Right lobe of liver (tissue), 6 donors: ENCODE results near the gene S100A1. TPM values are rescaled to one million over a fixed set of nuclear protein-coding genes. Genes with fewer than 3 reads are reported as not detected.

Experiments used
- ATAC-seq, 4 donors: fragments of 200-7000 bp; cut with Tn5 transposase; one replicate each; pipeline ENCODE4 v1.9.1; 2020; ENCODE audit warnings: mild to moderate bottlenecking in 4 of 4, moderate library complexity in 4 of 4
- DNase-seq, 3 donors: peaks; one replicate each; pipeline ENCODE4 v3.0.0-alpha.2; 2020
- H3K27ac ChIP-seq, 3 donors: fragments of 200-600 bp; one replicate each; pipeline ENCODE4 v1.8.0; 2022
- H3K27me3 ChIP-seq, 2 donors: fragments of 200-600 bp; one replicate each; pipeline ENCODE4 v1.8.0; 2022
- H3K36me3 ChIP-seq, 4 donors: fragments of 200-600 bp; sonication (generic) in 1 of 4; one replicate each; pipeline versions ENCODE4 v1.5.1 to v1.8.0; 2017 to 2022; ENCODE audit warnings: control low read depth in 1 of 4
- H3K4me1 ChIP-seq, 4 donors: fragments of 200-600 bp; sonication (generic) in 1 of 4; one replicate each; pipeline versions ENCODE4 v1.5.1 to v1.8.0; 2017 to 2022; ENCODE audit warnings: control low read depth in 1 of 4
- H3K4me3 ChIP-seq, 3 donors: fragments of 200-600 bp; one replicate each; pipeline ENCODE4 v1.8.0; 2022
- H3K9me3 ChIP-seq, 4 donors: fragments of 200-600 bp; sonication (generic) in 1 of 4; one replicate each; pipeline versions ENCODE4 v1.5.1 to v1.8.0; 2017 to 2022; ENCODE audit warnings: control low read depth in 1 of 4
- POLR2A ChIP-seq: fragments of 450-650 bp; IDR thresholded peaks from one replicate; pipeline ENCODE4 v1.6.1; 2017; ENCODE audit warnings: antibody characterized with exemption, mild to moderate bottlenecking
- WGBS: methylation state at CpG from one replicate; pipeline ENCODE4 v1.1.6; 2018; ENCODE audit warnings: low coverage, low lambda C conversion rate; ENCODE audit not compliant: insufficient coverage; ENCODE audit errors: missing lambda C conversion rate; 5-methylcytosine and 5-hydroxymethylcytosine counted together
- intact Hi-C, 2 donors: fragments of 100-400 bp; cut with DNase I; formaldehyde crosslinking; loops; one replicate each; pipeline versions ENCODE4 v1.11.2 to v1.14.1; 2022
- total RNA-seq, 6 experiments: library from RNA; depleted of rRNA in 2 of 6; stranded (reverse); fragments of >200 nt in 2 of 6; fragmentation: NEBNext Ultra II Directional in 3 of 6; extraction: Animal tissue kit (Norgen Biotek cat#: 25700) in 3 of 6; gene quantifications; one replicate each; pipeline versions ENCODE4 v1.1.0 to v1.2.4, GENCODE V29; 2016 to 2023
- TF ChIP-seq, protein P1 (sequence below), 4 donors: fragments of 200-600 bp in 3 of 4; fragments of 450-650 bp in 1 of 4; IDR thresholded peaks; one replicate each; pipeline versions ENCODE4 v1.5.1 to v1.8.0; 2016 to 2022; ENCODE audit warnings: antibody characterized with exemption in 4 of 4, mild to moderate bottlenecking in 2 of 4
- donor health status: DM: no; HTN: yes; CAD: no.
- donor health status: DM: no; HTN: no; CAD: no.
- donor health status: DM: no; HTN: no; CAD: no.
- donor health status: DM: no; HTN: yes; CAD: no.
- donor health status: DM: no; HTN: yes; CAD: no.

S100A1 gene
- total RNA-seq, 6 experiments from 2014 or later: 0.40 to 2.1 (median 1.0) TPM

DNA sequence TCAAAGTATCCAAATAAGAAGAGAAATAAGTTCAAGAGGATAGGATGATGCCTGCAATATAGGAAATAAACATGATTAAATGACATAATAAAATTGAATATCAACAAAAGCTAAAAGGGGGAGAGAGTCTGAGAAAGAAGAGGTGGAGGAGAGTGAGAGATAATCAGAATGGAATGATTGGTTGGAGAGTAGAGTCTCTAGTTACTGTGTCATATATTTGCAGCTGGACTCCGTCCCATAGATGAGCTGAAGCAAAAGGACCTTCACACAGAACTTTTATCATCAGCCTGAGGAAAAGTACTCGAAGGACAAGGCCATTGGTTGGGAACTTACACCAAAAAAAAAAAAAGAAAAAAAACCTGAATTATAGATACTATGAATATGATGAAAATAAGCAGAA is 39.8 kb upstream of the S100A1 start:
- DNase-seq (no peak), ATAC-seq (no peak)
- Histone ChIP-seq H3K4me3 (no peak overlapping the region), H3K36me3 (no peaks in the 10 kb centered on the region), H3K9me3 (no peaks in the 10 kb centered on the region), H3K27me3 (no peaks in the 10 kb centered on the region), H3K27ac (no peak overlapping the region), H3K4me1 (no peaks in the 10 kb centered on the region)
- TF ChIP-seq, protein P1, sequence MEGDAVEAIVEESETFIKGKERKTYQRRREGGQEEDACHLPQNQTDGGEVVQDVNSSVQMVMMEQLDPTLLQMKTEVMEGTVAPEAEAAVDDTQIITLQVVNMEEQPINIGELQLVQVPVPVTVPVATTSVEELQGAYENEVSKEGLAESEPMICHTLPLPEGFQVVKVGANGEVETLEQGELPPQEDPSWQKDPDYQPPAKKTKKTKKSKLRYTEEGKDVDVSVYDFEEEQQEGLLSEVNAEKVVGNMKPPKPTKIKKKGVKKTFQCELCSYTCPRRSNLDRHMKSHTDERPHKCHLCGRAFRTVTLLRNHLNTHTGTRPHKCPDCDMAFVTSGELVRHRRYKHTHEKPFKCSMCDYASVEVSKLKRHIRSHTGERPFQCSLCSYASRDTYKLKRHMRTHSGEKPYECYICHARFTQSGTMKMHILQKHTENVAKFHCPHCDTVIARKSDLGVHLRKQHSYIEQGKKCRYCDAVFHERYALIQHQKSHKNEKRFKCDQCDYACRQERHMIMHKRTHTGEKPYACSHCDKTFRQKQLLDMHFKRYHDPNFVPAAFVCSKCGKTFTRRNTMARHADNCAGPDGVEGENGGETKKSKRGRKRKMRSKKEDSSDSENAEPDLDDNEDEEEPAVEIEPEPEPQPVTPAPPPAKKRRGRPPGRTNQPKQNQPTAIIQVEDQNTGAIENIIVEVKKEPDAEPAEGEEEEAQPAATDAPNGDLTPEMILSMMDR (IDR thresholded peaks at IDR 0.05): no peak
- no peak for TF ChIP-seq POLR2A
- 85% methylated on average over 2 of the region's 2 CpGs for WGBS
- intact Hi-C loops: no loop called here

DNA sequence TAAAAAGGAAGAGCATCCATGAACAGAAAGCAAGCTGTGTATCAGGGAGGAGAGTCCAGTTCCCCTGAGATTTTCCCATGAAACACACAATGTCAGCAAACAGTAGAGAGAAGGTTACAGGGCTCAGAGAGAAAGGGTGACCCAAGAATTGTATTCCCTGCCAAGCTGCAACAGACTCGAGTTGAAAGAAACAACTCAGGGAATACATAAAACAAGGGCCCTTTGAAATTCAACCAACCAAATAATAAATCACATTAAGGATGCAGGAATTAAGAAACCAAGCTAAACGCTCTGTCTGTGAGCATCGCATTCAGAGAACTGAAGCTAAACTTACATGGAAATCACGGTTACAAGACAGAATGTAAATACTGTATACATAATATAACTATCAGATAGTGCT is 35.5 kb upstream of the S100A1 start:
- Histone ChIP-seq H3K27ac (no peak overlapping the region), H3K9me3 (no peaks in the 10 kb centered on the region), H3K4me1 (no peaks in the 10 kb centered on the region), H3K27me3 (no peaks in the 10 kb centered on the region), H3K36me3 (no peaks in the 10 kb centered on the region), H3K4me3 (no peak overlapping the region)
- ATAC-seq (no peak), DNase-seq (no peak)
- WGBS: 75% methylated on average over 4 of the region's 4 CpGs
- TF ChIP-seq, protein P1 (IDR thresholded peaks at IDR 0.05): no peak
- TF ChIP-seq POLR2A: no peak
- intact Hi-C loops: no loop called here

- 91% methylated on average over 5 of the region's 6 CpGs for WGBS
- intact Hi-C loops: no loop called here
- H3K36me3 ChIP-seq: no peaks in the 10 kb centered on the region
- no peaks in the 10 kb centered on the region for H3K27me3 ChIP-seq
- DNase-seq: no peak
- no peaks in the 10 kb centered on the region for H3K9me3 ChIP-seq
- no peak overlapping the region for H3K27ac ChIP-seq
- no peak overlapping the region for H3K4me3 ChIP-seq
- no peaks in the 10 kb centered on the region for H3K4me1 ChIP-seq
- peak in 1 of 4 donors; percentile 67 for ATAC-seq
- TF ChIP-seq, protein P1 (IDR thresholded peaks at IDR 0.05): no peak
- no peak for TF ChIP-seq POLR2A
Measured at GRCh38 chr1:153597206-153597605, 31.0 kb upstream of the S100A1 start.

GRCh38 chr1:153598309-153599172 is 29.7 kb upstream of the S100A1 start:
- 76% methylated on average over 7 of the region's 7 CpGs for WGBS
- DNase-seq (no peak), ATAC-seq (peak; percentile 29 to 56 (median 42))
- Histone ChIP-seq H3K4me3 (no peak overlapping the region), H3K36me3 (no peaks in the 10 kb centered on the region), H3K9me3 (no peaks in the 10 kb centered on the region), H3K27me3 (no peaks in the 10 kb centered on the region), H3K4me1 (no peaks in the 10 kb centered on the region), H3K27ac (no peak overlapping the region)
- TF ChIP-seq, protein P1 (IDR thresholded peaks at IDR 0.05): no peak
- TF ChIP-seq POLR2A: no peak
- intact Hi-C loops: no loop called here
